Stimulated activated effector memory CD8-positive, alpha-beta T cell treated with anti-CD3 and anti-CD28 coated beads, Interleukin-12 subunit alpha, Interleukin-12 subunit beta, amount 100 ng/mL, for 72 hours (primary cell): Measurements from ENCODE around the gene FIG4.
"Not testable (repeated sequence)": the region's sequence is repeated elsewhere in the genome, so short reads cannot be mapped to it uniquely, and the experiment has no call there.

Experiments used
- ATAC-seq: fragments of 150-1000 bp; cut with Tn5 transposase; 2 replicates; pipeline ENCODE4 v1.10.0; 2021
- DNase-seq, 2 donors: peaks; one replicate each; pipeline ENCODE4 v3.0.0; 2021 to 2022; ENCODE audit warnings: low spot score in 2 of 2
- H3K27ac Mint-ChIP-seq: one replicate; pipeline ENCODE4 v1.8.0; 2022; ENCODE audit warnings: mild to moderate bottlenecking, mixed read lengths
- H3K36me3 Mint-ChIP-seq: one replicate; pipeline ENCODE4 v1.8.0; 2022; ENCODE audit warnings: mild to moderate bottlenecking, mixed read lengths
- H3K4me1 Mint-ChIP-seq: one replicate; pipeline ENCODE4 v1.8.0; 2022; ENCODE audit warnings: mixed read lengths
- H3K4me3 Mint-ChIP-seq: one replicate; pipeline ENCODE4 v1.8.0; 2022; ENCODE audit warnings: mild to moderate bottlenecking, mixed read lengths
- H3K9me3 Mint-ChIP-seq: one replicate; pipeline ENCODE4 v1.8.0; 2022; ENCODE audit warnings: mixed read lengths

The FIG4 gene

DNA sequence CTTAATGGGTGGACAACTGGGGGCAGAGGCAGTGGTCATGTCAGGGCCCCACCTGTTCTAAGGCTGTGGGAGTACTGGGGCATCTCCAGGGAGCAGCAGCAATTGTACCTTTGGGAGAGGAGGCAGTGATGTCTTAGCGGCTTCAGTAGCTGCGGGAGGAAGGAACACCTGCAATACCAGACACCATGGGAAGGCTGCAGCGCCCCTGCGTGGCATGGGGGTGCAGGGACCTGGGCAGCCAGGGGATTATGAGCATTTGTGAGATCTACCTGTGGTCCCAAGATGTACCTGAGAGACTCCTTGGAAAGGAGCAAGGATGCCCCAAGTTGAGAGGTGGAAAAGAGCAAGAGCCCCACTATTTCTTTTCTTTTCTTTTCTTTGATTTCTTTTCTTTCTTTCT is 174.9 kb downstream of the FIG4 start:
- Mint-ChIP-seq H3K9me3 (no peaks in the 10 kb centered on the region), H3K27ac (no peak overlapping the region), H3K4me3 (no peak overlapping the region), H3K4me1 (no peaks in the 10 kb centered on the region), H3K36me3 (no peaks in the 10 kb centered on the region)
- no peak for ATAC-seq
- no peak for DNase-seq

- Mint-ChIP-seq H3K36me3 (no peaks in the 10 kb centered on the region), H3K4me3 (no peak overlapping the region), H3K9me3 (no peaks in the 10 kb centered on the region), H3K27ac (no peak overlapping the region), H3K4me1 (no peaks in the 10 kb centered on the region)
- no peak for DNase-seq
- ATAC-seq, result no peak
Observed at GRCh38 chr6:109867009-109867969, 176.2 kb downstream of the FIG4 start.

GRCh38 chr6:109867970-109868358 is 176.9 kb downstream of the FIG4 start:
- H3K9me3 Mint-ChIP-seq, result no peaks in the 10 kb centered on the region
- no peak for ATAC-seq
- DNase-seq, result no peak
- H3K4me3 Mint-ChIP-seq, result no peak overlapping the region
- no peaks in the 10 kb centered on the region for H3K36me3 Mint-ChIP-seq
- no peaks in the 10 kb centered on the region for H3K4me1 Mint-ChIP-seq
- H3K27ac Mint-ChIP-seq, result no peak overlapping the region

DNA sequence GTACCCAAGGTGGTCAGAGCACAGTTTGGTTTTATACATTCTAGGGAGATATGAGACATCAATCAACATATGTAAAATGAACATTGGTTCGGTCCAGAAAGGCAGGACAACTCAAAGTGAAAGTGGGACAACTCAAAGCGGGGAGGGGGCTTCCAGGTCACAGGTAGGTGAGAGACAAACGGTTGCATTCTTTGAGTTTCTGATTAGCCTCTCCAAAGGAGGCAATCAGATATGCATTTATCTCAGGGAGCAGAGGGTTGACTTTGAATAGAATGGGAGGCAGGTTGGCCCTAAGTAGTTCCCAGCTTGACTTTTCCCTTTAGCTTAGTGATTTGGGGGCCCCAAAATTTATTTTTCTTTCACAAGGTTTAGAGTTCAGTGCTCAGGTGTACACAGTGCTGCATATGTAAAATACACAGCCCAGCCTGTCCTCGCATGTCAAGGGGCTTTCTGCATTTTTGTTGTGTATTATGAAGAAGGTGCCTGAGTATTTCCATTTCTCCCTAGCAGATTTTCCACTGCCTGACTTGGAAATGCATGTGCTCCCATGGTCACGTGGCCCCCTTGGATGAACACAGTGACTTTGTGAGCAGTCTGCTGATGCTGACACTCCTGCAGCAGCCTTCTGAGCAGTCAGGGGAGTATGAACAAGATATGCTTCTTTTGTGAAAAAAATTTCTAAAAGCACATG is 178.4 kb downstream of the FIG4 start:
- ATAC-seq, DNase-seq, H3K9me3 Mint-ChIP-seq, H3K4me1 Mint-ChIP-seq, H3K27ac Mint-ChIP-seq, H3K4me3 Mint-ChIP-seq, H3K36me3 Mint-ChIP-seq: not testable (repeated sequence)

GRCh38 chr6:109870089-109870410 is 179.0 kb downstream of the FIG4 start:
- Mint-ChIP-seq H3K9me3 (no peaks in the 10 kb centered on the region), H3K4me1 (no peaks in the 10 kb centered on the region), H3K36me3 (no peaks in the 10 kb centered on the region), H3K4me3 (no peak overlapping the region), H3K27ac (no peak overlapping the region)
- no peak for DNase-seq
- ATAC-seq, result no peak

GRCh38 chr6:109872549-109872948 is 181.5 kb downstream of the FIG4 start:
- Mint-ChIP-seq H3K4me1 (no peaks in the 10 kb centered on the region), H3K27ac (no peak overlapping the region), H3K36me3 (no peaks in the 10 kb centered on the region), H3K9me3 (no peaks in the 10 kb centered on the region), H3K4me3 (no peak overlapping the region)
- DNase-seq (no peak), ATAC-seq (no peak)

GRCh38 chr6:109872968-109873545 is 182.0 kb downstream of the FIG4 start:
- H3K27ac Mint-ChIP-seq, result no peak overlapping the region
- ATAC-seq, result peak; percentile 14

GRCh38 chr6:109874086-109874485 is 183.0 kb downstream of the FIG4 start:
- ATAC-seq (no peak), DNase-seq (no peak)
- H3K4me1 Mint-ChIP-seq, result no peaks in the 10 kb centered on the region
- H3K27ac Mint-ChIP-seq, result no peak overlapping the region
- no peak overlapping the region for H3K4me3 Mint-ChIP-seq
- H3K36me3 Mint-ChIP-seq, result no peaks in the 10 kb centered on the region
- H3K9me3 Mint-ChIP-seq, result no peaks in the 10 kb centered on the region

More at GRCh38 chr6:109872968-109873545, 182.0 kb downstream of the FIG4 start:
- no peaks in the 10 kb centered on the region for H3K9me3 Mint-ChIP-seq
- no peak for DNase-seq
- H3K4me3 Mint-ChIP-seq, result no peak overlapping the region
- H3K4me1 Mint-ChIP-seq, result no peaks in the 10 kb centered on the region
- no peaks in the 10 kb centered on the region for H3K36me3 Mint-ChIP-seq

GRCh38 chr6:109874621-109875020 is 183.5 kb downstream of the FIG4 start:
- DNase-seq, result no peak
- ATAC-seq, result no peak

More at GRCh38 chr6:109874621-109875020, 183.5 kb downstream of the FIG4 start:
- no peak overlapping the region for H3K27ac Mint-ChIP-seq
- no peaks in the 10 kb centered on the region for H3K4me1 Mint-ChIP-seq
- H3K9me3 Mint-ChIP-seq, result no peaks in the 10 kb centered on the region
- H3K4me3 Mint-ChIP-seq, result no peak overlapping the region
- H3K36me3 Mint-ChIP-seq, result no peaks in the 10 kb centered on the region
